Prostate gland (tissue), 2 donors: ENCODE data around the gene CDK10. TPM values are rescaled to one million over a fixed set of nuclear protein-coding genes. Genes with fewer than 3 reads are reported as not detected.

Source experiments
- DNase-seq: peaks from one replicate; pipeline ENCODE4 v3.0.0-alpha.2; 2019; ENCODE audit warnings: low spot score
- H3K27ac ChIP-seq, 2 donors: fragments of 200-600 bp; sonication (generic); 2 replicates each; pipeline ENCODE4 v1.5.1; 2017 to 2019
- H3K27me3 ChIP-seq: fragments of 200-600 bp; sonication (generic); replicated peaks from 2 replicates; pipeline ENCODE4 v1.5.1; 2019; ENCODE audit not compliant: insufficient read depth
- H3K36me3 ChIP-seq, 2 donors: fragments of 200-600 bp; sonication (generic); 1 replicate in 1 of 2; 2 replicates in 1 of 2; pipeline versions ENCODE4 v1.5.1 to v1.8.1; 2017 to 2019
- H3K4me1 ChIP-seq: fragments of 200-600 bp; sonication (generic); replicated peaks from 2 replicates; pipeline ENCODE4 v1.5.1; 2019
- H3K4me3 ChIP-seq, 2 donors: fragments of 200-600 bp; sonication (generic); 2 replicates each; pipeline ENCODE4 v1.5.1; 2017 to 2019
- H3K9me3 ChIP-seq: fragments of 200-600 bp; sonication (generic); 2 replicates; pipeline ENCODE4 v1.5.1; 2017
- POLR2A ChIP-seq: fragments of 450-650 bp; IDR thresholded peaks from one replicate; pipeline ENCODE4 v1.6.1; 2016; ENCODE audit warnings: antibody characterized with exemption, mild to moderate bottlenecking
- POLR2AphosphoS5 ChIP-seq: sonication (generic); formaldehyde crosslinking; IDR thresholded peaks from one replicate; pipeline ENCODE4 v1.6.1; 2017; ENCODE audit warnings: antibody characterized with exemption
- WGBS: methylation state at CpG from one replicate; pipeline ENCODE4 v1.1.5; 2018; 5-methylcytosine and 5-hydroxymethylcytosine counted together
- intact Hi-C: fragments of 100-400 bp; cut with DNase I; formaldehyde crosslinking; loops from one replicate; pipeline ENCODE4 v1.14.2; 2022
- total RNA-seq, 2 donors: library from RNA; depleted of rRNA; stranded (reverse); fragments of >200 nt; gene quantifications; one replicate each; pipeline ENCODE4 v1.1.0, GENCODE V29; 2016
- TF ChIP-seq, protein P1 (sequence below), 4 experiments: fragments of 200-600 bp in 2 of 4; fragments of 450-650 bp in 2 of 4; sonication (generic) in 2 of 4; IDR thresholded peaks; 1 replicate in 3 of 4; 2 replicates in 1 of 4; pipeline ENCODE4 v1.5.1; 2016 to 2019; ENCODE audit warnings: antibody characterized with exemption in 4 of 4, mild to moderate bottlenecking in 2 of 4, moderate library complexity in 2 of 4

The CDK10 gene
- total RNA-seq, 2 donors from 2014 or later, result 42.1 to 79.0 TPM

GRCh38 chr16:89672177-89672941, 14.1 kb upstream of the CDK10 start:
- H3K27me3 ChIP-seq, result no peaks in the 10 kb centered on the region
- TF ChIP-seq, protein P1, sequence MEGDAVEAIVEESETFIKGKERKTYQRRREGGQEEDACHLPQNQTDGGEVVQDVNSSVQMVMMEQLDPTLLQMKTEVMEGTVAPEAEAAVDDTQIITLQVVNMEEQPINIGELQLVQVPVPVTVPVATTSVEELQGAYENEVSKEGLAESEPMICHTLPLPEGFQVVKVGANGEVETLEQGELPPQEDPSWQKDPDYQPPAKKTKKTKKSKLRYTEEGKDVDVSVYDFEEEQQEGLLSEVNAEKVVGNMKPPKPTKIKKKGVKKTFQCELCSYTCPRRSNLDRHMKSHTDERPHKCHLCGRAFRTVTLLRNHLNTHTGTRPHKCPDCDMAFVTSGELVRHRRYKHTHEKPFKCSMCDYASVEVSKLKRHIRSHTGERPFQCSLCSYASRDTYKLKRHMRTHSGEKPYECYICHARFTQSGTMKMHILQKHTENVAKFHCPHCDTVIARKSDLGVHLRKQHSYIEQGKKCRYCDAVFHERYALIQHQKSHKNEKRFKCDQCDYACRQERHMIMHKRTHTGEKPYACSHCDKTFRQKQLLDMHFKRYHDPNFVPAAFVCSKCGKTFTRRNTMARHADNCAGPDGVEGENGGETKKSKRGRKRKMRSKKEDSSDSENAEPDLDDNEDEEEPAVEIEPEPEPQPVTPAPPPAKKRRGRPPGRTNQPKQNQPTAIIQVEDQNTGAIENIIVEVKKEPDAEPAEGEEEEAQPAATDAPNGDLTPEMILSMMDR (IDR thresholded peaks at IDR 0.05), result no peak
- TF ChIP-seq POLR2A, result no peak
- no peak for TF ChIP-seq POLR2AphosphoS5
- H3K9me3 ChIP-seq, result no peaks in the 10 kb centered on the region
- intact Hi-C loops, result no loop called here
- no peak overlapping the region for H3K4me3 ChIP-seq
- no peaks in the 10 kb centered on the region for H3K4me1 ChIP-seq
- H3K36me3 ChIP-seq, result no peaks in the 10 kb centered on the region
- no peak for DNase-seq
- WGBS, result 93% methylated on average over 16 of the region's 16 CpGs
- no peak overlapping the region for H3K27ac ChIP-seq

DNA sequence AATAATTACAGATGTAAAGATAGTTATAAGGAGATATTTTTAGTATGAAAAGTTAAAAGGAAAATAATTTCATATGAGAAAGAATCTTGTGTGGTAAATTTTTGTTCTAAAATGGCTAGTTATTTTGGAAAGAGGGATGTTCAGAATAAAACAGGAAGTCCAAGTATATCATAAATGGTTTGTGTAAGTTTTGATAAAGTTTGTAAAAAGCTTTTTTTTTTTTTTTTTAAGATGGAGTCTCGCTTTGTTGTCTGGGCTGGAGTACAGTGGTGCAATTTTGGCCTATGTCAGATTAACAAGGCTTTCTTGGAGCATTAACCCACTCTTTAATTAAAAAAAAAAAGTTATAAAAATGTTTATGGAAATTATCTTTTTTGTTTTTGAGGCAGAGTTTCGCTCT, 8.2 kb upstream of the CDK10 start:
- TF ChIP-seq, protein P1 (IDR thresholded peaks at IDR 0.05), result no peak
- TF ChIP-seq POLR2A, result no peak
- TF ChIP-seq POLR2AphosphoS5, result no peak
- DNase-seq, result no peak

DNA sequence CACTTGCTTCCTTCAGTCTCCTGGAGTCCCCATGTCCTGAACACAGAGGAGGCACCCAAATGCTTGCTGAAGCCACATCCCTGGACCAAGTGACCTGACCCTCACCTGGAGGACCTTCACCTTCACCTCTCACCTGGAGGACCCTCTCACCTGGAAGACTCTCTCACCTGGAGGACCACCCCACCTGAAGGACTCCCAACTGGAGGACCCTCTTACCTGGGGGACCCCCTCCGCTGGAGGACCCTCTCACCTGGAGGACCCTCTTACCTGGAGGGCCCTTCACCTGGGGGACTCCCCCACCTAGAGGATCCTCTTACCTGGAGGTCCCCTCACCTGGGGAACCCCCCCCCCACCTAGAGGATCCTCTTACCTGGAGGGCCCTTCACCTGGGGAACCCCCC, 573 bp upstream of the CDK10 start:
- intact Hi-C loops, result no loop called here
- Histone ChIP-seq H3K27me3 (no peaks in the 10 kb centered on the region), H3K4me3 (no peak overlapping the region), H3K9me3 (no peaks in the 10 kb centered on the region), H3K36me3 (no peaks in the 10 kb centered on the region), H3K27ac (no peak overlapping the region), H3K4me1 (no peaks in the 10 kb centered on the region)
- no peak for DNase-seq
- 100% methylated on average over 1 of the region's 1 CpG for WGBS
- TF ChIP-seq, protein P1 (IDR thresholded peaks at IDR 0.05), result no peak
- TF ChIP-seq POLR2A (no peak), POLR2AphosphoS5 (no peak)

More for the DNA sequence above, 8.2 kb upstream of the CDK10 start:
- Histone ChIP-seq H3K4me3 (no peak overlapping the region), H3K9me3 (no peaks in the 10 kb centered on the region), H3K27ac (no peak overlapping the region), H3K27me3 (no peaks in the 10 kb centered on the region), H3K4me1 (no peaks in the 10 kb centered on the region), H3K36me3 (no peaks in the 10 kb centered on the region)
- intact Hi-C loops, result no loop called here
- 95% methylated on average over 2 of the region's 2 CpGs for WGBS

GRCh38 chr16:89687092-89687940, 827 bp downstream of the CDK10 start:
- no peak for DNase-seq
- no peaks in the 10 kb centered on the region for H3K36me3 ChIP-seq
- H3K9me3 ChIP-seq, result no peaks in the 10 kb centered on the region
- WGBS, result 8% methylated on average over 41 of the region's 42 CpGs
- intact Hi-C loops, result no loop called here
- TF ChIP-seq POLR2A (no peak), POLR2AphosphoS5 (no peak)
- no peaks in the 10 kb centered on the region for H3K4me1 ChIP-seq
- H3K27ac ChIP-seq, result peak overlapping the region; percentile 89 to 91
- no peaks in the 10 kb centered on the region for H3K27me3 ChIP-seq
- peak overlapping the region; percentile 73 to 76 for H3K4me3 ChIP-seq

DNA sequence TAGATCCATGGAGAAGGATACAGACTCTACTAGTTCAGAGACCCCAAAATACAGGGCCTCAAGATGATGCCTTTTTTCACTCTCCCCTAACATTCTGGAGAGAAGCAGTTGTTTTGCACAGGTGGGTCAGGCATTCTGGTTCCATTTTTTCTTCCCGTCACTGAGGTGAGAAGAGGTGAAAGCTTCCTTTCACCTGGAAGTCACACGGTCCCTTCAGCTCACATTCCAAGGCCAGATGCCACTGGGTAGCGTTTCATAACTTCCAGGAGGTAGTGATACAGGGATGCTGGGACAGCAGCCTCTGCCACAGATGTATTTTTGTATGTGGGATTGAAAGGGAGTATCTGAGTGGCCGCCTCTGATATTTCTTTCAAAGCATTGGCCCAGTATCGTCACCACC, 1.9 kb downstream of the CDK10 start:
- H3K36me3 ChIP-seq, result peaks cover 0 to 4% of the 10 kb centered on the region in 2 donors
- intact Hi-C loops, result no loop called here
- no peak overlapping the region for H3K27ac ChIP-seq
- H3K27me3 ChIP-seq, result no peaks in the 10 kb centered on the region
- 89% methylated on average over 5 of the region's 5 CpGs for WGBS
- H3K9me3 ChIP-seq, result no peaks in the 10 kb centered on the region
- H3K4me1 ChIP-seq, result no peaks in the 10 kb centered on the region
- TF ChIP-seq POLR2A (no peak), POLR2AphosphoS5 (no peak)
- TF ChIP-seq, protein P1 (IDR thresholded peaks at IDR 0.05), result no peak
- no peak for DNase-seq
- H3K4me3 ChIP-seq, result no peak overlapping the region
